Adrenal gland (tissue), 12 donors: Measurements from ENCODE around the gene CNRIP1. TPM values are rescaled to one million over a fixed set of nuclear protein-coding genes. Genes with fewer than 3 reads are reported as not detected.

Experiments used
- DNase-seq, 7 donors: peaks; one replicate each; pipeline ENCODE4 v3.0.0-alpha.2; 2019 to 2020
- H3K27ac ChIP-seq, 5 donors: fragments of 200-600 bp; sonication (generic) in 4 of 5; 1 replicate in 3 of 5; 2 replicates in 2 of 5; pipeline versions ENCODE4 v1.5.1 to v1.8.0; 2016 to 2020; ENCODE audit warnings: mild to moderate bottlenecking in 1 of 5
- H3K27me3 ChIP-seq: fragments of 200-600 bp; 2 replicates; pipeline ENCODE4 v1.8.0; 2021
- H3K36me3 ChIP-seq, 2 donors: fragments of 200-600 bp; replicated peaks in 1 of 2; 1 replicate in 1 of 2; 2 replicates in 1 of 2; pipeline versions ENCODE4 v1.5.1 to v1.8.0; 2018 to 2022
- H3K4me1 ChIP-seq, 2 donors: fragments of 200-600 bp; replicated peaks in 1 of 2; 1 replicate in 1 of 2; 2 replicates in 1 of 2; pipeline versions ENCODE4 v1.5.1 to v1.8.0; 2018 to 2021
- H3K4me3 ChIP-seq, 4 donors: fragments of 200-600 bp; sonication (generic) in 3 of 4; one replicate each; pipeline ENCODE4 v1.5.1; 2016 to 2018
- H3K9me3 ChIP-seq, 3 donors: fragments of 200-600 bp; sonication (generic) in 1 of 3; replicated peaks in 1 of 3; 1 replicate in 2 of 3; 2 replicates in 1 of 3; pipeline versions ENCODE4 v1.5.1 to v1.8.0; 2016 to 2021
- CTCF ChIP-seq, 6 experiments: fragments of 450-650 bp in 4 of 6; fragments of 200-600 bp in 2 of 6; sonication (generic) in 1 of 6; IDR thresholded peaks; 1 replicate in 5 of 6; 2 replicates in 1 of 6; pipeline versions ENCODE4 v1.5.1 to v1.8.0; 2016 to 2021; ENCODE audit warnings: antibody characterized with exemption in 6 of 6, mild to moderate bottlenecking in 2 of 6, moderate library complexity in 1 of 6
- POLR2A ChIP-seq, 2 donors: fragments of 450-650 bp; IDR thresholded peaks; one replicate each; pipeline ENCODE4 v1.6.1; 2017; ENCODE audit warnings: antibody characterized with exemption in 2 of 2, mild to moderate bottlenecking in 2 of 2, moderate library complexity in 1 of 2
- WGBS, 4 donors: extraction: QIAGEN DNeasy Blood & Tissue Kit in 2 of 4; methylation state at CpG; one replicate each; pipeline versions ENCODE4 v1.1.5 to v1.1.7; 2013 to 2017; 5-methylcytosine and 5-hydroxymethylcytosine counted together
- intact Hi-C, 2 donors: fragments of 100-400 bp; cut with DNase I; formaldehyde crosslinking; loops; one replicate each; pipeline versions ENCODE4 v1.14.1 to v1.15.0; 2022 to 2023
- polyA plus RNA-seq, 3 donors: library from polyadenylated mRNA; stranded (reverse); fragments of 200-250 nt in 2 of 3; fragments of 350-450 nt in 1 of 3; fragmentation: Illumina TruSeq in 1 of 3; extraction: RNeasy Lipid Tissue Mini Kit (QIAGEN cat#74804) in 1 of 3; gene quantifications; one replicate each; pipeline ENCODE4 v1.2.3, GENCODE V29; 2013 to 2014
- total RNA-seq, 9 donors: library from RNA; depleted of rRNA in 4 of 9; stranded (reverse); fragments of >200 nt in 4 of 9; fragments of 120-200 nt in 1 of 9; fragmentation: NEBNext Ultra II Directional in 1 of 9; extraction: Animal tissue kit (Norgen Biotek cat#: 25700) in 1 of 9; gene quantifications; one replicate each; pipeline versions ENCODE4 v1.1.0 to v1.2.4, GENCODE V29; 2013 to 2023
- donor health status: healthy with polysubstance abuse.
- donor health status: Bipolar disorder and iron deficiency.
- donor health status: DM: yes; HTN: yes; CAD: no.
- donor health status: DM: no; HTN: no; CAD: no.
- donor health status: DM: no; HTN: no; CAD: no.
- donor health status: DM: yes; HTN: yes; CAD: no.

Gene CNRIP1
- total and polyA plus RNA-seq, 12 donors, result 4.3 to 16.6 (median 13.0) TPM

- WGBS, 4 donors, result 88 to 99% (median 92%) methylated on average over 1 of the region's 1 CpG
- TF ChIP-seq CTCF (IDR thresholded peaks at IDR 0.05) (no peak), POLR2A (IDR thresholded peaks at IDR 0.05) (no peak)
- Histone ChIP-seq H3K27me3 (no peaks in the 10 kb centered on the region), H3K4me1 (peaks cover 0 to under 1% of the 10 kb centered on the region in 2 donors), H3K27ac (no peak overlapping the region), H3K9me3 (no peaks in the 10 kb centered on the region), H3K36me3 (no peaks in the 10 kb centered on the region), H3K4me3 (no peak overlapping the region)
- DNase-seq, result no peak
- intact Hi-C loops, result no loop called here
These were observed 53.1 kb downstream of the CNRIP1 start for GRCh38 chr2:68266655-68267054.

GRCh38 chr2:68263632-68264031 is 56.1 kb downstream of the CNRIP1 start:
- no peak for DNase-seq
- Histone ChIP-seq H3K4me1 (no peaks in the 10 kb centered on the region), H3K36me3 (no peaks in the 10 kb centered on the region), H3K9me3 (no peaks in the 10 kb centered on the region), H3K27ac (no peak overlapping the region), H3K27me3 (no peaks in the 10 kb centered on the region), H3K4me3 (no peak overlapping the region)
- intact Hi-C loops, result no loop called here
- TF ChIP-seq CTCF (IDR thresholded peaks at IDR 0.05), result no peak
- no peak for TF ChIP-seq POLR2A (IDR thresholded peaks at IDR 0.05)
- 78 to 86% (median 84%) methylated on average over 2 of the region's 2 CpGs for WGBS, 4 donors

GRCh38 chr2:68258851-68259250 is 60.9 kb downstream of the CNRIP1 start:
- Histone ChIP-seq H3K9me3 (no peaks in the 10 kb centered on the region), H3K36me3 (no peaks in the 10 kb centered on the region), H3K4me1 (peaks cover 6 to 7% of the 10 kb centered on the region in 2 donors), H3K27ac (no peak overlapping the region), H3K27me3 (no peaks in the 10 kb centered on the region), H3K4me3 (no peak overlapping the region)
- TF ChIP-seq CTCF (IDR thresholded peaks at IDR 0.05), result no peak
- TF ChIP-seq POLR2A (IDR thresholded peaks at IDR 0.05), result no peak
- intact Hi-C loops, result loop anchor here in 1 of 2 donors (10.0 kb wide), 1 partner anchor 134 kb away; no protein-coding TSS in a partner anchor
- no peak for DNase-seq
- WGBS, 4 donors, result 92 to 95% (median 93%) methylated on average over 2 of the region's 2 CpGs

- WGBS, 4 donors, result 86 to 98% (median 91%) methylated on average over 1 of the region's 1 CpG
- TF ChIP-seq POLR2A (IDR thresholded peaks at IDR 0.05), result no peak
- no peak for TF ChIP-seq CTCF (IDR thresholded peaks at IDR 0.05)
- no peak overlapping the region for H3K4me3 ChIP-seq
- no peak overlapping the region for H3K27ac ChIP-seq
- no peaks in the 10 kb centered on the region for H3K9me3 ChIP-seq
- no peaks in the 10 kb centered on the region for H3K27me3 ChIP-seq
- intact Hi-C loops, result loop anchor here in 1 of 2 donors (10.0 kb wide), 1 partner anchor 131 kb away; no protein-coding TSS in a partner anchor
- peaks cover 8 to 9% of the 10 kb centered on the region in 2 donors for H3K4me1 ChIP-seq
- no peak for DNase-seq
- H3K36me3 ChIP-seq, result no peaks in the 10 kb centered on the region
These were observed 63.7 kb downstream of the CNRIP1 start for GRCh38 chr2:68256093-68256450.
